Lower leg skin (tissue), 4 donors: Measurements from ENCODE around the gene KRTDAP. TPM values are rescaled to one million over a fixed set of nuclear protein-coding genes. Genes with fewer than 3 reads are reported as not detected.

Experiments
- DNase-seq, 2 donors: peaks; one replicate each; pipeline ENCODE4 v3.0.0-alpha.2; 2019; ENCODE audit warnings: low spot score in 2 of 2
- H3K4me3 ChIP-seq: fragments of 200-600 bp; sonication (generic); 2 replicates; pipeline ENCODE4 v1.5.1; 2017; ENCODE audit warnings: mild to moderate bottlenecking, low read depth; ENCODE audit not compliant: poor library complexity, severe bottlenecking
- POLR2A ChIP-seq, 2 donors: fragments of 450-650 bp; IDR thresholded peaks; one replicate each; pipeline ENCODE4 v1.6.1; 2016 to 2017; ENCODE audit warnings: antibody characterized with exemption in 2 of 2, mild to moderate bottlenecking in 1 of 2, moderate library complexity in 1 of 2
- WGBS, 2 donors: methylation state at CpG; one replicate each; pipeline ENCODE4 v1.1.5; 2018; 5-methylcytosine and 5-hydroxymethylcytosine counted together
- intact Hi-C: fragments of 100-400 bp; cut with DNase I; formaldehyde crosslinking; loops from one replicate; pipeline ENCODE4 v1.15.0; 2023; ENCODE audit warnings: low total_unique reads
- total RNA-seq, 4 donors: library from RNA; depleted of rRNA; stranded (reverse); fragments of >200 nt; gene quantifications; one replicate each; pipeline ENCODE4 v1.1.0, GENCODE V29; 2016
- TF ChIP-seq, protein P1 (sequence below), 3 donors: fragments of 450-650 bp; IDR thresholded peaks; one replicate each; pipeline ENCODE4 v1.5.1; 2016; ENCODE audit warnings: antibody characterized with exemption in 3 of 3, mild to moderate bottlenecking in 3 of 3, moderate library complexity in 2 of 3

Gene KRTDAP
- total RNA-seq, 4 donors from 2014 or later, result 10,097 to 21,423 (median 15,501) TPM

DNA sequence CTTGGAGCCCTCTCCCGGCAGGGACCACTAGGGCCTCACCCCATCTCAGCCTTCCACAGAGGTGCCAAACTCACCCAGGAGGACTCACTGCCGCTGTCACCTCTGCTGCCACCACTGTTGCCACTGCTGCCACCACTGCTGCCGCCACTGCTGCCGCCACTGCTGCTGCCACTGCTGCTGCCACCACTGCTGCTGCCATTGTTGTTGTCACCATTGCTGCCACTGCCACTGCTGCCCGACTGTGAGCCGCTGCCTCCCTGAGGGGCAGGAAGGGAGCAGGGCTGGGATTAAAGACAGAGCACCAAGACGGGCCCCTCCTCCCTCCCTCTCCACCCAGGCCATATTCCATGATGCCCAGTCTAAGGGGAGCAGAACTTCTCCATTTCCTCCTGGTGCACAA is 21.1 kb upstream of the KRTDAP start:
- intact Hi-C loops, result no loop called here
- WGBS, 2 donors, result 79 to 81% methylated on average over 7 of the region's 7 CpGs

DNA sequence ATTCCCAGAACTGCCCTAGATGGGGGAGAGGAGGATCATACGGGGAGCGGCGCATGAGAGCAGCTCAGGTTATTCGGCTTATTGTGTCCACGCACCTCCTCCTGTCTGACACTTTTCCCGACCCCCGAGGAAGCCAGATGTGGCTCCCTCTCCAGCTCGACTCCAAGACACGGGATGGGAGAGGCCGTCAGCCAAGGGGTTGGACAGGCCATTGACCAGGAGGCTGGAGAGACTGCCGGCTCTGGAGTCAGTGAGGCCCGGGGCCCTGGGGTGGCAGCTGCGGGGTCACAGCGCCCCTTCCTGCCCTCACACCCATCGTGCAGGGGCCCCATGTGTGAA is 20.3 kb upstream of the KRTDAP start:
- intact Hi-C loops, result no loop called here
- no peak overlapping the region for H3K4me3 ChIP-seq
- WGBS, 2 donors, result 19% methylated on average over 15 of the region's 15 CpGs; no CpG with 5 or more reads in 1 of the 2 donors

More for the DNA sequence above, 21.1 kb upstream of the KRTDAP start:
- TF ChIP-seq, protein P1, sequence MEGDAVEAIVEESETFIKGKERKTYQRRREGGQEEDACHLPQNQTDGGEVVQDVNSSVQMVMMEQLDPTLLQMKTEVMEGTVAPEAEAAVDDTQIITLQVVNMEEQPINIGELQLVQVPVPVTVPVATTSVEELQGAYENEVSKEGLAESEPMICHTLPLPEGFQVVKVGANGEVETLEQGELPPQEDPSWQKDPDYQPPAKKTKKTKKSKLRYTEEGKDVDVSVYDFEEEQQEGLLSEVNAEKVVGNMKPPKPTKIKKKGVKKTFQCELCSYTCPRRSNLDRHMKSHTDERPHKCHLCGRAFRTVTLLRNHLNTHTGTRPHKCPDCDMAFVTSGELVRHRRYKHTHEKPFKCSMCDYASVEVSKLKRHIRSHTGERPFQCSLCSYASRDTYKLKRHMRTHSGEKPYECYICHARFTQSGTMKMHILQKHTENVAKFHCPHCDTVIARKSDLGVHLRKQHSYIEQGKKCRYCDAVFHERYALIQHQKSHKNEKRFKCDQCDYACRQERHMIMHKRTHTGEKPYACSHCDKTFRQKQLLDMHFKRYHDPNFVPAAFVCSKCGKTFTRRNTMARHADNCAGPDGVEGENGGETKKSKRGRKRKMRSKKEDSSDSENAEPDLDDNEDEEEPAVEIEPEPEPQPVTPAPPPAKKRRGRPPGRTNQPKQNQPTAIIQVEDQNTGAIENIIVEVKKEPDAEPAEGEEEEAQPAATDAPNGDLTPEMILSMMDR (IDR thresholded peaks at IDR 0.05), result no peak
- no peak for TF ChIP-seq POLR2A (IDR thresholded peaks at IDR 0.05)
- no peak overlapping the region for H3K4me3 ChIP-seq
- no peak for DNase-seq

DNA sequence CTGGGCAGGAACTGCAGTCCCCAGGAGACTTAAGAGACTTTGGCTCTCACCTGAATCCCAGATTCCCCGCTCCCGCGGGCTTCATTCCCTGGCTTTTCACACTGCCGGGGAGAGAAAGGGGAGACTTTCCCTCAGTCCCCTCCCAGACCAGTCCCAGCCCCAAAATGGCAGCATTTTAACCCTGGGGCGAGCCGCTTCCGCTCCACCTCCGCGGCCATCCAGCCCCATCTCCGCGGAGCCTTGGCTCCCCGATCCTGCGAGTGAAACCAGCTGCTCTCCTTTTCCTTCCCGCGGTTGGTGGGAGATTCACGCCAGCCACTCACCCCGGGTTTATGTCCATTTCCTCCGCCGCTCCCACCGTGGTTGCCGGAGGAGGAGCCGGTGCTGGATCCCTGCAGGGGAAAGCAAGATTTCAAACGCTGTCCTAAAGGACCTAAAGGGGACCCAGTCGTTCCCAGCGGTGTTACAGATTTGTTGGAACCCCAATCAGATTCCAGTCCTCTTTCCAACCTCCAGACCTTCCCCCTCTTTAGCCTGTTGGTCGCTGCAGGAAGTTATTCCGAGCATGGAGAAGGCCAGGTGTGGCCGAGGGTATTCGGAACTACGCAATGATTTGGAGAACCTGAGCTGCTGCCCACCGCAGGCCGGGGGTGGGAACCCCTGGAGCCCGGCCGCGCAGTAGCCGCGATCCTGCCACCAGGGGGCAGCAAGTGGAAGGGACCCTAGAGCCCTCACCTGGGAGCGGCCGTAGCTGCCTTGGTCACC is 19.8 kb upstream of the KRTDAP start:
- WGBS, 2 donors, result 0 to 1% methylated on average over 37 to 38 of the region's 39 CpGs
- TF ChIP-seq POLR2A (IDR thresholded peaks at IDR 0.05), result no peak
- TF ChIP-seq, protein P1 (IDR thresholded peaks at IDR 0.05), result peak in 2 of 3 donors; percentile 64 to 86
- H3K4me3 ChIP-seq, result peak overlapping the region; percentile 31
- intact Hi-C loops, result no loop called here
- DNase-seq, result peak in 1 of 2 donors; percentile 94

More for the DNA sequence above, 20.3 kb upstream of the KRTDAP start:
- TF ChIP-seq POLR2A (IDR thresholded peaks at IDR 0.05), result no peak
- DNase-seq, result no peak

DNA sequence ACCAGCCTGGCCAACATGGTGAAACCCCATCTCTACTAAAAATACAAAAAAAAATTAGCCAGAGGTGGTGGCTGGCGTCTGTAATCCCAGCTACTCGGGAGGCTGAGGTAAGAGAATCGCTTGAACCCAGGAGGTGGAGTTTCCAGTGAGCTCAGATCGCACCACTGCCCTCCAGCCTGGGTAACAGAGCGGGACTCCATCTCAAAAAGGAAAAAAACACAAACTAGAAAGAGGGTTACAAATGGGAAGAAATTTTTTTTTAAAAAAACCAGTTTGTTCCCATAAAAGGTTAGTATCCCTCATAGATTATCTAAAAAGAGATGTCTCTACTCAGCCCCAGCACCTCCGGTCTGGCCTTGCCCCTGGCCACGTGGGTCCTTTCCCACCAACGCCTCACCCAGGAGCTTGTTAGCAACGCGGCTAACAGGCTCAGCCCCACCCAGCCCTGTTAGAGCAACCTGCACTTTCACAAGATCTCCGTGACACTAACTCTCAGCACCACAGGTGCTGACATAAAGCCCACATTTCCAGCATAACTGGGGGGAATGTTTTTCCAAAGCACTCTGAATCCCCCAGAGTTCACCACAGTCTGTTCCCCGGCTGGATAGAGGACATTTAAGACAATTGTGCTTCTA is 18.9 kb upstream of the KRTDAP start:
- TF ChIP-seq, protein P1 (IDR thresholded peaks at IDR 0.05), result no peak
- TF ChIP-seq POLR2A (IDR thresholded peaks at IDR 0.05), result no peak
- DNase-seq, result no peak
- 15 to 19% methylated on average over 12 of the region's 12 CpGs for WGBS, 2 donors
- no peak overlapping the region for H3K4me3 ChIP-seq
- intact Hi-C loops, result no loop called here

DNA sequence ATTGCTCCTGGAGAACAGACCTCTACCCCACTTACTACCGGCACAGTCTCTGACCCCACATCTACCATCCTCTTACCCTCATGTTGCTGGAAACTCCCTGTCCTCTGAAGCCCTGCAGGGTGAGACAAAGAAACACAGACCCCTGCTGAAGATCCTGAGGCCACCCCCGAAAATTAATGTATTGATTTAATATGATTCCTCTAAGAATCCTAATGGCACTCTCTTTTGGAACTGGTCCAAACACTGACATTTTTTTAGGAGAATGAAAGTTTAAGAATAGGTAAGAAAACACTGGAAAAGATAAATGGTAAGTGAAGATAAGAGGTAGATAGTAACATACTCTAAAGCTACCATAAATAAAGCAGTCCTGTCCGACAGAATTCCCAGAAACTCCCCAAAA is 17.9 kb upstream of the KRTDAP start:
- intact Hi-C loops, result no loop called here
- 89 to 90% methylated on average over 3 of the region's 3 CpGs for WGBS, 2 donors
- TF ChIP-seq, protein P1 (IDR thresholded peaks at IDR 0.05), result no peak
- no peak for TF ChIP-seq POLR2A (IDR thresholded peaks at IDR 0.05)

DNA sequence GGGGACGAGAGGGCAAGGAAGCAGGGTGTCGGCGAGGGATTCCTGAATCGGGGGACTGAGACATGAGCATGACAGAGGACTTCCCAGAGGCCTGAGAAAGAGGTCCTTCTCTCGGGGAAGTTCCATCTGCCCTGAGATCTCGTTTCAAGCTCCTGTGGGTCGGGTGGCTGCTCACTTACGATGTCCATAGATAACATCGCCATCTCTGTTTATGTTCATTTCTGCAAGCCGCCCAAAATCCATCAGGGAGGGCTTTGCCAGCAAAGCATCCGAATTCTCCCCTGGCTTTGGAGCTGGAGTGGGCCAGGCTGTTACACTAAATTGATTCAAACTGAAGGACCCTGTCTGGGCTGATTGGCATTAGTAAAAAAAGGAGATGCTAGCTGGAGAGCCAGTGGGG is 17.3 kb upstream of the KRTDAP start:
- DNase-seq, result no peak
- WGBS, 2 donors, result 77 to 85% methylated on average over 11 of the region's 11 CpGs
- intact Hi-C loops, result no loop called here
- TF ChIP-seq, protein P1 (IDR thresholded peaks at IDR 0.05), result no peak
- TF ChIP-seq POLR2A (IDR thresholded peaks at IDR 0.05), result no peak
- H3K4me3 ChIP-seq, result no peak overlapping the region

More for the DNA sequence above, 17.9 kb upstream of the KRTDAP start:
- no peak overlapping the region for H3K4me3 ChIP-seq
- DNase-seq, result no peak
